VCaP (cell line): ENCODE data around the gene ZNF808.
A peak's percentile ranks its signal among the peaks of the same experiment; 100 is the strongest.
"Not testable (repeated sequence)": the region's sequence is repeated elsewhere in the genome, so short reads cannot be mapped to it uniquely, and the experiment has no call there.

Experiments used
- H3K27ac ChIP-seq: fragments of 450-650 bp; 2 replicates; pipeline ENCODE4 v1.5.1; 2017
- TF ChIP-seq, protein P1 (sequence below): fragments of 450-650 bp; conservative IDR thresholded peaks from 2 replicates; pipeline ENCODE4 v1.5.1; 2017; ENCODE audit warnings: mild to moderate bottlenecking, moderate library complexity

ZNF808 gene

DNA sequence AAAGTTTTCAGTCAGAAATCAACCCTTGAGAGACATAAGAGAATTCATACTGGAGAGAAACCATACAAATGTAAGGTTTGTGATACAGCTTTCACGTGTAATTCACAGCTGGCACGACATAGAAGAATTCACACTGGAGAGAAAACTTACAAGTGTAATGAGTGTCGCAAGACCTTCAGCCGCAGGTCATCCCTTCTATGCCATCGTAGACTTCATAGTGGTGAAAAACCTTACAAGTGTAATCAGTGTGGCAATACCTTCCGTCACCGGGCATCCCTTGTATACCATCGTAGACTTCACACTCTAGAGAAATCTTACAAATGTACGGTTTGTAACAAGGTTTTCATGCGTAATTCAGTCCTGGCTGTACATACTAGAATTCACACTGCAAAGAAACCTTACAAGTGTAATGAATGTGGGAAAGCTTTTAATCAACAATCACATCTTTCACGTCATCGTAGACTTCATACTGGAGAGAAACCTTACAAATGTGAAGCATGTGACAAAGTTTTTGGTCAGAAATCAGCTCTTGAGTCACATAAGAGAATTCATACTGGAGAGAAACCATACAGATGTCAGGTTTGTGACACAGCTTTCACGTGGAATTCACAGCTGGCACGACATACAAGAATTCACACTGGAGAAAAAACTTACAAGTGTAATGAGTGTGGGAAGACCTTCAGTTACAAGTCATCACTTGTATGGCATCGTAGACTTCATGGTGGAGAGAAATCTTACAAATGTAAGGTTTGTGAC is 26.9 kb downstream of the ZNF808 start:
- H3K27ac ChIP-seq: no peak overlapping the region
- TF ChIP-seq, protein P1, sequence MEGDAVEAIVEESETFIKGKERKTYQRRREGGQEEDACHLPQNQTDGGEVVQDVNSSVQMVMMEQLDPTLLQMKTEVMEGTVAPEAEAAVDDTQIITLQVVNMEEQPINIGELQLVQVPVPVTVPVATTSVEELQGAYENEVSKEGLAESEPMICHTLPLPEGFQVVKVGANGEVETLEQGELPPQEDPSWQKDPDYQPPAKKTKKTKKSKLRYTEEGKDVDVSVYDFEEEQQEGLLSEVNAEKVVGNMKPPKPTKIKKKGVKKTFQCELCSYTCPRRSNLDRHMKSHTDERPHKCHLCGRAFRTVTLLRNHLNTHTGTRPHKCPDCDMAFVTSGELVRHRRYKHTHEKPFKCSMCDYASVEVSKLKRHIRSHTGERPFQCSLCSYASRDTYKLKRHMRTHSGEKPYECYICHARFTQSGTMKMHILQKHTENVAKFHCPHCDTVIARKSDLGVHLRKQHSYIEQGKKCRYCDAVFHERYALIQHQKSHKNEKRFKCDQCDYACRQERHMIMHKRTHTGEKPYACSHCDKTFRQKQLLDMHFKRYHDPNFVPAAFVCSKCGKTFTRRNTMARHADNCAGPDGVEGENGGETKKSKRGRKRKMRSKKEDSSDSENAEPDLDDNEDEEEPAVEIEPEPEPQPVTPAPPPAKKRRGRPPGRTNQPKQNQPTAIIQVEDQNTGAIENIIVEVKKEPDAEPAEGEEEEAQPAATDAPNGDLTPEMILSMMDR: no peak

DNA sequence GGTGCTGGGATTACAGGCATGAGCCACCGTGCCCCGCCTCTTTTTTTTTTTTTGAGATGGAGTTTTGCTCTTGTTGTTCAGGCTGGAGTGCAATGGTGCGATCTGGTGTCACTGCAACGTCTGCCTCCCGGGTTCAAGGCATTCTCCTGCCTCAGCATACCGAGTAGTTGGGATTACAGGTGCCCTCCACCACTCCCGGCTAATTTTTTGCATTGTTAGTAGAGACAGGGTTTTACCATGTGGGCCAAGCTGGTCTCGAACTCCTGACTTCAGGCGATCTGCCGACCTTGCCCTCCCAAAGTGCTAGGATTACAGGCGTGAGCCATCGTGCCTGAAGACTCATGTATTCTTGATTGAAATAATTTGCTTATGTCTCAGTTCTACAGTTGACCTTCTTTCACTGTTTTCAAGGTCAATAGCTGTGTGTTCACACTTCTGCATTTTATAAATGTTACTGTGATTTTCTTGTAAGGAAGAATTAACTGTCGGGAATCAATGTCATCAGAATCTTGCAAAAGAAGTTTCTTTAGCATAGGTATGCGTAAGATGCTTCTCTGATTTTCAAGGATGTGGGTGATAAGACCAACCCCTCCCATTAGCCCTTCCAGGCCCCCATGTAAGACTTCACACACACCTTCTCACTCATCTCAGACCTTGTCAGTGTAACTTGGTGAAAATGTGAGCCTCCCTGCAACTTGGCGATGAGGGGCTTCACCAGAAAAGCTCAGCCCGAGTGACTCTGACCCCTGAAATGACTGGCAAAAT is 29.9 kb downstream of the ZNF808 start:
- H3K27ac ChIP-seq: peak overlapping the region; percentile 90
- TF ChIP-seq, protein P1: no peak

DNA sequence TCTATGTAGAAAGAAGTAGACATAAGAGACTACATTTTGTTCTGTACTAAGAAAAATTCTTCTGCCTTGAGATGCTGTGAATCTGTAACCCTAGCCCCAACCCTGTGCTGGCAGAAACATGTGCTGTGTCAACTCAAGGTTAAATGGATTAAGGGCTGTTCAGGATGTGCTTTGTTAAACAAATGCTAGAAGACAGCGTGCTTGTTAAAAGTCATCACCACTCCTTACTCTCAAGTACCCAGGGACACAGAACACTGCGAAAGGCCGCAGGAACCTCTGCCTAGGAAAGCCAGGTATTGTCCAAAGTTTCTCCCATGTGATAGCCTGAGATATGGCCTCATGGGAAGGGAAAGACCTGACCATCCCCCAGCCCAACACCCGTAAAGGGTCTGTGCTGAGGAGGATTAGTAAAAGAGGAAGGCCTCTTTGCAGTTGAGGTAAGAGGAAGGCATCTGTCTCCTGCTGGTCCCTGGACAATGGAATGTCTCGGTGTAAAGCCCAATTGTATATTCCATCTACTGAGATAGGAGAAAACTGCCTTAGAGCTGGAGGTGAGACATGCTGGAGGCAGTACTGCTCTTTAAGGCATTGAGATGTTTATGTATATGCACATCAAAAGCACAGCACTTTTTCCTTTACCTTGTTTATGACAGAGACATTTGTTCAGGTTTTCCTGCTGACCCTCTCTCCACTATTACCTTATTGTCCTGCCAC is 31.4 kb downstream of the ZNF808 start:
- H3K27ac ChIP-seq: peak overlapping the region; percentile 90

DNA sequence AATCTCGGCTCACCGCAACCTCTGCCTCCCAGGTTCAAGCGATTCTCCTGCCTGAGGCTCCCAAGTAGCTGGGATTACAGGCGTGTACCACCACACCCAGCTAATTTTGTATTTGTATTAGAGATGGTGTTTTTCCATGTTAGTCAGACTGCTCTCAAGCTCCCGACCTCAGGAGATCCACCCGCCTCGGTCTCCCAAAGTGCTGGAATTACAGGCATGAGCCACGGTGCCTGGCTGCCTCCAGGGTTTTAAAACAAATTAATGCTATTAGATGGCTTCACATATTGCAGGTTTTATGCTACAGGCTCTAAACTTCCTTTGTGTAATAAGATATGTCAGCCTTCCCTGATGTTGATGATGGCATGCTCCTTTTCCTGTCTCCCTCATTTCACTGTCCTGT is 34.1 kb downstream of the ZNF808 start:
- not testable (repeated sequence) for H3K27ac ChIP-seq

DNA sequence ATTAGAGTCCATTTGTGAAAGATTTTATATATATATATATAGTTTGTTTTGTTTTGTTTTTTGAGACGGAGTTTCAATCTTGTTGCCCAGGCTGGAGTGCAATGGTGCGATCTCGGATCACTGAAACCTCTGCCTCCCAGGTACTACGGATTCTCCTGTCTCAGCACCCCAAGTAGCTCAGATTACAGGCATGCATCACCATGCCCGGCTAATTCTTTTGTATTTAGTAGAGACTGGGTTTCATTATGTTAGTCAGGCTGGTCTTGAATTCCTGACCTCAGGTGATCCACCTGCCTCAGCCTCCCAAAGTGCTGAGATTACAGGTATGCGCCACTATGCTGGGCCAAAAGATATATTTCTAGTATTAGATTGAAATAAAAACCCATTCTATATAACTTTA is 38.7 kb downstream of the ZNF808 start:
- TF ChIP-seq, protein P1: no peak
- H3K27ac ChIP-seq: no peak overlapping the region

DNA sequence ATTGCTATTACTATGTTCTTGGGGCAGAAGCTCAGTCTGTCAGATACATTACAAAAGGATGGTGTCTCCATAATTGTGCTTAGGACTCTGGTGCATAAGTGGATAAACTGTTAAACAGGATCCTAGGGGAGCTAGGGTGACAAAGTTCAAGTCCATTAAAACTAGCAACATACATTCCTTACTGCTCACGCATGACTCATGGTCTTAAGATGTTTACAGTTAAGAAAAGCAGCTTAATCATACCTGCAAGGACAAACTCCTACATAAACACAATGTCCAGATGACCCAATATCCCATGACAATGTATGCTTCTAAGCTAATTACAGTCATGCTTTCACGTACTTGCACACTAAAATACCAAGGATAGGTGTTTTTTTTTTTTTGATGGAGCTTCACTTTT is 39.1 kb downstream of the ZNF808 start:
- H3K27ac ChIP-seq: no peak overlapping the region
- TF ChIP-seq, protein P1: no peak

DNA sequence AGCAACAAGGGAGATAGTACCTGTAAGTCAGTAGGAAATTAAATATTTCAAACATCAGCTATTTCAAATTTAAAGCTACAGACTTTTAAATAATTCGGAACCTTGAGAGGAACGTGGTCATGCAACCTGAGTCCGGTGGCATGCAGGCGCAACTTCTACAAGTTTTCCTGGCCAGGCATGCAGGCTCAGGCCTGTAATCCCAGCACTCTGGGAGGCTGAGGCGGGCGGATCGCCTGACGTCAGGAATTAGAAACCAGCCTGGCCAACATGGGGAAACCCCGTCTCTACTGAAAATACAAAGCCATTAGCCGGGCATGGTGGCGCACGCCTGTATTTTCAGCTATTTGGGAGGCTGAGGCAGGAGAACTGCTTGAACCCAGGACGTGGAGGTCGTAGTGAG is 40.5 kb downstream of the ZNF808 start:
- H3K27ac ChIP-seq: no peak overlapping the region; the same call in 1 of the 2 replicates
- TF ChIP-seq, protein P1: no peak

DNA sequence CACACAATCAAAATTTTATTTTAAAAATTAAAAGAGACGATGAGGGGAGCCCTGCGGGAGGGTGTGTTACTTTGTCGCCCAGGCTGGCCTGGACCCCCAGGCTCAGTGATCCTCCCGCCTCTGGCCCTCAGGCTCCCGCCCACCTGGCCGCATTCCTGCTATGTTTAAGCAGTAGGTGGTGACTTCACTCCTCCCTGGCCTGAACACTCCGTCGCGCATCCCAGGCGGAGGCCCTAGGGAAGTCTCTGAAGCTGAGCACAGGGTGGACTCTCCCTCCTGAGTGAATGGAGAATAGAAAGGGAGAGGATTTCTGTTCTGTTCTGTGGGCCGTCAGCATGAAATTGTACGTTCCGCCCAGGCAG is 42.2 kb downstream of the ZNF808 start:
- peak overlapping the region; percentile 85 for H3K27ac ChIP-seq
